ENCODE results near the gene MTHFD1L.

GRCh38 chr6:151100326-151100725 is 234.8 kb downstream of the MTHFD1L start:
- TF ChIP-seq CTCF (conservative IDR thresholded peaks at IDR 0.05 in 1 of 2, IDR thresholded peaks at IDR 0.05 in 1 of 2; ENCODE audit: low read depth in 1 of 2, low read length in 2 of 2), result no peak
- TF ChIP-seq EZH2 (IDR thresholded peaks at IDR 0.05; ENCODE audit: low read length, missing control alignments), result no peak

All from fibroblast of lung (primary cell).